Activated T-cell treated with anti-CD3 and anti-CD28 coated beads, Interleukin-2, amount 50 U/mL, for 24 hours (primary cell): ENCODE measurements around the gene SPEG.

Source experiments
- DNase-seq: peaks from one replicate; pipeline ENCODE4 v3.0.0-alpha.2; 2020
- H3K27ac Mint-ChIP-seq: 2 replicates; pipeline ENCODE4 v1.8.0; 2020; ENCODE audit warnings: mild to moderate bottlenecking, mixed read lengths
- H3K27me3 Mint-ChIP-seq: 2 replicates; pipeline ENCODE4 v1.8.0; 2020; ENCODE audit warnings: mixed read lengths
- H3K36me3 Mint-ChIP-seq: 2 replicates; pipeline ENCODE4 v1.8.0; 2020; ENCODE audit warnings: low read depth, mixed read lengths
- H3K4me1 Mint-ChIP-seq: 2 replicates; pipeline ENCODE4 v1.8.0; 2020; ENCODE audit warnings: low read depth, mixed read lengths
- H3K4me3 Mint-ChIP-seq: 2 replicates; pipeline ENCODE4 v1.8.0; 2020; ENCODE audit warnings: mild to moderate bottlenecking, moderate library complexity, mixed read lengths
- H3K9me3 Mint-ChIP-seq: 2 replicates; pipeline ENCODE4 v1.8.0; 2020; ENCODE audit warnings: mixed read lengths

Gene SPEG

DNA sequence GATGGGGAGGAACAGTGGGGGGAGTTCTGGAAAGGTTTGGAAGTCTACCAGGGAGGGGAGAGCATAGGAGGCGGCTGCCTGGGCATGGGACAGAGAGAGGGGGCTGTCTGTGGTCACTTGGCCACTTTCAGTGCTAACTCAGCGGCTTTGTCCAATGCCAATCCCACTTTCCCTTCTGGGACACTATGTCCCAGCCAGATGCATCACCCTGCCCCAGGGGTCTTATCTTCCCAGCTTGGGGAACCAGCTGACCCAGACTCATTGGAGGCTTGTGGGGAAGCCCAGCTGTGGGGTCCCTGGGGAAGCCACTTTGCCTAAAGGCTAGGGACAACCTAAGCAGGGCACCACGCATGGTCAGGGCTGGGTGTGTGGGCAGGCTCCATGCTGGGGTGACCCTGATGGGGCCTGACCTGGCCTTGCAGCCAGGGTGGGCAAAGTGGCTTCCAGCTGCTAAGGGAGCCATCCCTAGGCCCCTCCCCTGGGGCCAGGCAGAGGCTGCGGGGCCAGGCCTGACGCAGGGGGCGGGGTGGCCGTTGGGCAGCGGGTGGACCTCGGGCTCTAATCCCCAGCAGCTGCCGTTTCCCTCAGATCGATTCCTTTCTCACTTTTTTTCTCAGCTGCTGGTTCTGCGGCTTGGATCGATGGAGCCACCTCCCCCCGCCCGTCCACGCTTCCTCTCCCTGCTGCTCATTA, 78.0 kb downstream of the SPEG start:
- Mint-ChIP-seq H3K27ac (no peak overlapping the region), H3K36me3 (peaks cover 2% of the 10 kb centered on the region), H3K27me3 (peaks cover 87% of the 10 kb centered on the region), H3K4me1 (peaks cover 26% of the 10 kb centered on the region), H3K4me3 (no peak overlapping the region), H3K9me3 (no peaks in the 10 kb centered on the region)
- DNase-seq, result no peak

- H3K4me1 Mint-ChIP-seq, result peaks cover 26% of the 10 kb centered on the region
- peaks cover 86% of the 10 kb centered on the region for H3K27me3 Mint-ChIP-seq
- no peak for DNase-seq
- no peaks in the 10 kb centered on the region for H3K36me3 Mint-ChIP-seq
- no peaks in the 10 kb centered on the region for H3K9me3 Mint-ChIP-seq
- no peak overlapping the region for H3K27ac Mint-ChIP-seq
- no peak overlapping the region for H3K4me3 Mint-ChIP-seq
Observed at GRCh38 chr2:219513787-219514186, 79.1 kb downstream of the SPEG start.

DNA sequence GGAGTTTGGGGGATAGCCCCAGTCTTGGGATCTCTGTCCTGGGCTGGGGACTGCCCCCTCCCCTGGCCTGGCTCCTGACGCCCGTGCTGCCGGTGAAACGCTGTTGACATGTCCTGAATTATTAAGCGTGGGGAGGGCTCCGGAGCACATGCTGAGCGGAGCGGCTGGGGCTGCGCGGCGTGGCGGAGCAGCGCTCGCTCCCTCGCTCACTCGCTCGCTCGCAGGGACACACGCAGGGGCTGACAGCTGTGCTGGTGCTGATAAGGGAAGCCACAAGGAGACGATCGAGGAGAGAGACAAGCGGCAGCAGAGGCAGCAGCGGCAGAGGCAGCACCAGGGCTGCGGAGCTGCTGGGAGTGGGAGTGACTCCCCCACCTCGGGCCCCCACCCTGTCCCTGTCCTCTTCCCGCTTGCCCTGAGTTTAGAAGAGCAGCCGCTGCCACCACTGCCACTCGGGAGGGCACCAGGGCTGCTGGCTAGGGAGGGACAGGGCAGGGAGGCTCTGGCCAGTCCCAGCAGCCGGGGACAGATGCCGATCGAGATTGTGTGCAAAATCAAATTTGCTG, 79.6 kb downstream of the SPEG start, which contains the start of gene ASIC4:
Gene ASIC4 (plus strand): TSS at position 287 of the 566 bp plus-strand sequence. CDS start 243 bp downstream, at position 530.
- no peaks in the 10 kb centered on the region for H3K36me3 Mint-ChIP-seq

GRCh38 chr2:219514836-219515235, 80.2 kb downstream of the SPEG start:
- Mint-ChIP-seq H3K4me3 (no peak overlapping the region), H3K36me3 (no peaks in the 10 kb centered on the region), H3K27ac (no peak overlapping the region), H3K9me3 (no peaks in the 10 kb centered on the region), H3K27me3 (peaks cover 86% of the 10 kb centered on the region), H3K4me1 (peaks cover 21% of the 10 kb centered on the region)
- no peak for DNase-seq

More for the DNA sequence above, 79.6 kb downstream of the SPEG start, which contains the start of gene ASIC4:
- H3K27me3 Mint-ChIP-seq, result peaks cover 89% of the 10 kb centered on the region
- H3K9me3 Mint-ChIP-seq, result no peaks in the 10 kb centered on the region
- peaks cover 26% of the 10 kb centered on the region for H3K4me1 Mint-ChIP-seq
- H3K4me3 Mint-ChIP-seq, result peak within 1 kb of the TSS; percentile 27
- H3K27ac Mint-ChIP-seq, result no peak within 1 kb of the TSS
- DNase-seq, result no peak

DNA sequence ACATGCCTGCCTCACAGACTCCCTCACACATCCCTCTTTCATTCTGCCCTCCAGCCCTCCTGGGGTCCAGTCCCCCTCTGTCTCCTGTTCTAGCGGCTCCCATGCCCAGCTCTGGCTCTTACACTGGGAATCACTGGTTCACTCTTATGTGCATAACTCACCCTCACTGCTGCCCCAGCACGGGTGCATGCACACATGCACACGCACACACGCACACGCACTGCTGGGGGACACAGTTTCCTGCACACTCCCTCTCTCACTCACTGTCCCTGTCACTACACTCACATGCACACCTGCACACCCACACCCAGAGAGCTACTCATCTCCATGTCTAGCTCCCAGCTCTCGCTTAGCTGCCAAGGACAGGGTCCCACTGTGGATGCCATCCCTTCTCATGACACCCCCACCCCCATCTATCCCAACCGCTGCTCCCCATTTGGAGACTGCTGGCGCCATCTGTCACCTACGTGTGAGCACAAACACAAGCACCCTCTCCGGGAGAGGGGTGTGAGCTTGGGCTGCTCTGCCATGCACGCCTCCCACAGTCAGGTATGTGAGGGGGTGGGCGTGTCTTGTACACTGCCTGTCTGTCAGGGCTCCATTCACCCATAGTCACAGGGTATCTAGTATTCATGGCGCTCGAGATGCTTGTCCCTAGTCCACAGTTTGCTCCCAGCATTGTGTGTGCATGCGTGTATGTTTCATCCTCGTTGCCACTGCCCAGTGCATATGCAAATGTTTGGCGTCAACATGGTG, 81.4 kb downstream of the SPEG start:
- Mint-ChIP-seq H3K4me3 (no peak overlapping the region), H3K36me3 (no peaks in the 10 kb centered on the region)

GRCh38 chr2:219516888-219517287, 82.2 kb downstream of the SPEG start:
- peaks cover 20% of the 10 kb centered on the region for H3K4me1 Mint-ChIP-seq
- no peak for DNase-seq
- peaks cover 87% of the 10 kb centered on the region for H3K27me3 Mint-ChIP-seq
- no peak overlapping the region for H3K27ac Mint-ChIP-seq
- no peak overlapping the region for H3K4me3 Mint-ChIP-seq
- no peaks in the 10 kb centered on the region for H3K36me3 Mint-ChIP-seq
- H3K9me3 Mint-ChIP-seq, result no peaks in the 10 kb centered on the region

More for the DNA sequence above, 81.4 kb downstream of the SPEG start:
- no peak overlapping the region for H3K27ac Mint-ChIP-seq
- H3K9me3 Mint-ChIP-seq, result no peaks in the 10 kb centered on the region
- no peak for DNase-seq
- H3K4me1 Mint-ChIP-seq, result peaks cover 15% of the 10 kb centered on the region
- peaks cover 85% of the 10 kb centered on the region for H3K27me3 Mint-ChIP-seq

- Mint-ChIP-seq H3K9me3 (no peaks in the 10 kb centered on the region), H3K36me3 (no peaks in the 10 kb centered on the region), H3K4me1 (peaks cover 20% of the 10 kb centered on the region), H3K4me3 (no peak overlapping the region), H3K27ac (no peak overlapping the region), H3K27me3 (peaks cover 81% of the 10 kb centered on the region)
- DNase-seq, result no peak
Observed at GRCh38 chr2:219517954-219518778, 83.5 kb downstream of the SPEG start.

DNA sequence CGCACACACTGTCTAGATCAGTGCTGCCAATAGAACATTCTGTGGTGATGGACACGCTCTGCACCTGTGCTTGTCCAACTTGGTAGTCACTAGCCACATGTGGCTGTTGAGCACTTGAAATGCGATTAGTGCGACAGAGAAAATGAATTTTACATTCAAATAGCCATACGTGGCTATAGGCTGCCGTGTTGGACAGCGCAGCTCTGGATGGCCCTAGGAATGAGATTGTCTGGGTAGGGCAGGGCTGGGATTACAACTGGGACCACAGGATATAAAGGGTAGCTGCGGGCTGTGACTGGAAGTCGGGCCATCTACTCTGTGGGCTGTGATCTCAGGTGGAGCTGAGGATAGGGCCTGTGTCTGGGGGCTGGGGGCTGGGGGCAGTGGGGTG, 84.9 kb downstream of the SPEG start:
- no peaks in the 10 kb centered on the region for H3K9me3 Mint-ChIP-seq
- DNase-seq, result no peak
- H3K4me1 Mint-ChIP-seq, result peaks cover 12% of the 10 kb centered on the region
- H3K27me3 Mint-ChIP-seq, result peaks cover 81% of the 10 kb centered on the region
- no peak overlapping the region for H3K27ac Mint-ChIP-seq
- H3K36me3 Mint-ChIP-seq, result no peaks in the 10 kb centered on the region
- H3K4me3 Mint-ChIP-seq, result no peak overlapping the region

DNA sequence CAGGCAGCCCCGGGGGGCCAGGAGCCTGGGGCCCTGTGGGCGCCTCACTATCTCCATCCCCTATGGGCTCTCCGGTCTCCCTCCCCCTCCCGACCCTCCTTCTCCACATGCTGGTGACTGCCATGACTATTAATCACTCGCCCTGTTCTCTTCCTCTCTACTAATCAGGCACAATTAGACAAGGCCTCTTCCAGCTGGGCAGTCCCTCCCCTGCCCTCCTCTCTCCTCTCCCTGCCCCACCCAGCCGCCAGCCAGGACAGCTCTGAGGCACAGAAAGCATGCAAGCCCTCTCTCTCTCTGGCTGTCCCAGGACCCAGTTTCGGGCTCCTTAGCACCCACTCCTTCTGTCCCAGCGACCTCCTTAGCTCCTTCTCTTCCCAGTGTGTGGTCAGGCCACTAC, 85.4 kb downstream of the SPEG start:
- no peaks in the 10 kb centered on the region for H3K36me3 Mint-ChIP-seq
- H3K4me3 Mint-ChIP-seq, result no peak overlapping the region
- H3K4me1 Mint-ChIP-seq, result peaks cover 11% of the 10 kb centered on the region
- H3K27ac Mint-ChIP-seq, result no peak overlapping the region
- peaks cover 83% of the 10 kb centered on the region for H3K27me3 Mint-ChIP-seq
- no peaks in the 10 kb centered on the region for H3K9me3 Mint-ChIP-seq
- no peak for DNase-seq

DNA sequence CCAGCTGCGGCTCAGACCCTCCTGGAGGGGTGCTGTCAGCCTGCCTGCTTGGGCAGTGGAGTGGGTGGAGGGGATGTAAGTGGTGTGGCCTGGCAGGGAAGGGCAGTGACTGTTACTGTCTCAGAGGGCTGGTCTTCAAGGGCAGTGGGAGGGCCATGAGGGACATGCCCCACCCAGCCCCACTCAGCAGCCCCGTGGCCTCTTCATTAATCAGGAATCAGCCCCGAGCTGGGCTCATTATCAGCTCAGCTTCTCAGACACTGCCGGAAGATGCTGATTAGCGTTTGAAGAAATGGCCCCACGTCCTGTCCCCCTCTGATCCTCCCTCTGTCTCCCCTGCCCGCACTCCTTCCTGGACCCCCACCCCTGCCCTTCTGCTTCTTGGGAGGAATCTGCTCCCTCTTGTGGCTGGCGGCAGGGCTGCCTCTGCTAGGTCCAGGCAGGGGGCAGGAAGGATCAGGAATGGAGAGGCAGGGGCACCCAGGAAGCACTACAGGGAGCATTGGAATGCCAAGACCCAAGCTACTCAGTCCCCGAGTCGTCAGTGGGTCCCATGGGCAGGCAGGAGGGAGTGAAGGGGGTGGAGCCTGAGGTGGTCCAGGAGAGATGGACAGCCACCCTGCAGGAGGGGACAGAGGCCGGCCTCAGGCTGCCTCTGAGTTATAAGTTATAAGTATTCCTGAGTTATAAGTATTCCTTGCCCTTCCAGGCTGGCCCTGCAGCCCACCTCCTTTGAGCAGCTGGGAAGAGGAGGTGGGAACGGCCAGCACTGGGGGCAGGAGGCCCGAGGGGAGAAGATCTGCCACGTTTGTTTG, 86.6 kb downstream of the SPEG start:
- DNase-seq, result no peak
- no peaks in the 10 kb centered on the region for H3K36me3 Mint-ChIP-seq
- no peak overlapping the region for H3K4me3 Mint-ChIP-seq
- no peaks in the 10 kb centered on the region for H3K9me3 Mint-ChIP-seq
- H3K27me3 Mint-ChIP-seq, result peaks cover 83% of the 10 kb centered on the region
- H3K27ac Mint-ChIP-seq, result no peak overlapping the region
- H3K4me1 Mint-ChIP-seq, result peaks cover 11% of the 10 kb centered on the region

- Mint-ChIP-seq H3K4me1 (peaks cover 11% of the 10 kb centered on the region), H3K27me3 (peaks cover 83% of the 10 kb centered on the region), H3K27ac (no peak overlapping the region), H3K36me3 (no peaks in the 10 kb centered on the region), H3K9me3 (no peaks in the 10 kb centered on the region), H3K4me3 (no peak overlapping the region)
- no peak for DNase-seq
Observed at GRCh38 chr2:219522111-219523030, 87.7 kb downstream of the SPEG start.

DNA sequence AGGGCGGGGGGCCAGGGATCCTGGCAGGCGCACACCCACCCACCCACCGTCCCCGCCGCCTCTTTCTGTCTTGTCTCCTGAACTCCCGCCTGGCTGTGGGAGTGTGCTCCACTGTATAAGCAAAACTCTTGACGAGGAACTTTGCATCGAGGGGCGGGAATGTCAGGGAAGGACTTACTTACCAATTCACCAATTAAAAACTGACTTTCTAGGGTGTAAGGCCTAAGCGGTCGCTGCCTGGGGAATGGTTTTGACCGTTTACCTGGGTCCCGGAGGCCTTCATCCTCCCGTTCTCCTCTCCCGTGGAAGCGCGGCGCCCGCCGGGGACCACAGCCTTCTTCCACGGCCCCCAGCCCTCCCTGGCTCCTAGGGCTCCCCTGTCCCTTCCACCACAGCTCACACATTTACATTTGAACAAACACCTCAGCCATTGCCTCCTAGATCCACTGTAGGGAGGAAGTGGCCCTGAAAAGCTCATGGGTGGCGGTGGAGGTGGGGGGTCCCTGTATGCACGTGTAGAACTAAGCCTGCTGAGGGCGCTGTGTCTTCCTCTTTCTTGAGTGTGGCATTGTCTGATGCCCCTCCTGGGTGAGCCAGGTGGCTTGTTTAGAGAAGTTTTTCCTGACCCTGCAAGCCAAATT, 88.5 kb downstream of the SPEG start:
- no peak for DNase-seq
- Mint-ChIP-seq H3K27me3 (peaks cover 82% of the 10 kb centered on the region), H3K4me3 (no peak overlapping the region), H3K36me3 (no peaks in the 10 kb centered on the region), H3K27ac (no peak overlapping the region), H3K9me3 (no peaks in the 10 kb centered on the region), H3K4me1 (peaks cover 11% of the 10 kb centered on the region)
